ENCODE results near the gene CUL4A.
A peak's percentile ranks its signal among the peaks of the same experiment; 100 is the strongest.
"Not testable (repeated sequence)": the region's sequence is repeated elsewhere in the genome, so short reads cannot be mapped to it uniquely, and the experiment has no call there.

The CUL4A gene

GRCh38 chr13:113209336-113209758 is at the start of gene CUL4A:
Gene CUL4A, plus strand, starts transcription at chr13:113209613. Its CDS starts 15 bp downstream, at chr13:113209628.
- peak; percentile 65 for DNase-seq
- Mint-ChIP-seq H3K4me3 (peak within 1 kb of the TSS; percentile 83 to 86), H3K36me3 (peaks cover 21 to 34% of the 10 kb centered on the region in 2 donors), H3K27ac (peak within 1 kb of the TSS; percentile 73), H3K27me3 (no peaks in the 10 kb centered on the region), H3K4me1 (peaks cover 35 to 48% of the 10 kb centered on the region in 2 donors), H3K9me3 (peaks cover 0 to 2% of the 10 kb centered on the region in 2 donors)
- peak; percentile 64 to 71 for ATAC-seq (replicated peaks)

GRCh38 chr13:113159701-113160100 is 49.7 kb upstream of the CUL4A start:
- Mint-ChIP-seq H3K4me3 (no peak overlapping the region), H3K9me3 (peaks cover 5 to 17% of the 10 kb centered on the region in 2 donors), H3K27ac (no peak overlapping the region), H3K27me3 (peaks cover 36 to 41% of the 10 kb centered on the region in 2 donors), H3K4me1 (peaks cover 4 to 6% of the 10 kb centered on the region in 2 donors), H3K36me3 (peaks cover 5 to 8% of the 10 kb centered on the region in 2 donors)
- no peak for ATAC-seq (replicated peaks)
- no peak for DNase-seq

DNA sequence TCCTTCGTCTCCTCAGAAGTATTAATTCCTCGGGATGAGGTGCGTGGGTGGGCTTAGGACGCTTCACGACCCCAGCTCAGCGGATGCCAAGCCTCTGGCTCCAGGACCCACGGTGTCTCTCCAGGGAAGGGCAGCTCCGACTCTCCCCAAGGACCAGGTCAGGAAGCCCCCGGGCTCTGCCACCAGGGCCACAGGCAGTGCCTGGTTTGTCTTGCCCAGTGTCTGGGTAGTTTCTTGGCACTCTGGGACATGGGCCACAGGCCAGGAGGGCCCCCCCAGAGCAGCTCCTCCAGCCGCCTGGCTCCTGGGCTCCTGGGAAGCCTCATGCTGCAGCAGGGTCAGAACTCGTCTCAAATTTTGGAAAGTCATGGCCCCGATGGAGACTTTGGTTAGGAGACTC is 48.4 kb upstream of the CUL4A start:
- H3K27me3 Mint-ChIP-seq: peaks cover 36 to 41% of the 10 kb centered on the region in 2 donors
- no peak overlapping the region for H3K27ac Mint-ChIP-seq
- peaks cover 4 to 6% of the 10 kb centered on the region in 2 donors for H3K4me1 Mint-ChIP-seq
- no peak for ATAC-seq (replicated peaks)
- peaks cover 0 to 3% of the 10 kb centered on the region in 2 donors for H3K36me3 Mint-ChIP-seq
- no peak overlapping the region for H3K4me3 Mint-ChIP-seq
- DNase-seq: no peak
- peaks cover 0 to 9% of the 10 kb centered on the region in 2 donors for H3K9me3 Mint-ChIP-seq

DNA sequence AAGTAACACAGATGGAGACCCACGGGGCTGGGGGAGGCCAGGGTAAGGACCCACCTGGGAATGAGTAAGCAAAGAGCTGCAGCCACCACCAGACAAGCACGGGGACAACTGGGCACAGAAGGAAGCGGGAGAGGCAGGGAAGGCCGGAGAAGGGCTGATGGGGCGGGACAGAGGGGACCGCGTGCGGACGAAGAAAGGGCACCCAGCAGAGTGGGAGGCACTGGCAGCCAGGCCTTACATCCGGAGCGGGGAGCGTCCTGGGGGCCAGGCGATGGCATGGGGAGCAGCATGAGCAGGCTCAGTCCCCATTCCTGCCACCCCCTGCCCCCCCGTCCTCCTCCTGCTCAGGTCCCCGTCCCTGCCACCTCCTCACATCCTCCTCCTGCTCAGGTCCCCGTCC is 48.0 kb upstream of the CUL4A start:
- peaks cover 36 to 41% of the 10 kb centered on the region in 2 donors for H3K27me3 Mint-ChIP-seq
- ATAC-seq (replicated peaks): no peak
- no peak overlapping the region for H3K27ac Mint-ChIP-seq
- peaks cover 4 to 6% of the 10 kb centered on the region in 2 donors for H3K4me1 Mint-ChIP-seq
- H3K9me3 Mint-ChIP-seq: peaks cover 0 to 4% of the 10 kb centered on the region in 2 donors
- peak overlapping the region in 1 of 2 donors; percentile 63 for H3K4me3 Mint-ChIP-seq
- DNase-seq: no peak
- peaks cover 0 to 3% of the 10 kb centered on the region in 2 donors for H3K36me3 Mint-ChIP-seq

GRCh38 chr13:113161975-113162374 is 47.4 kb upstream of the CUL4A start:
- DNase-seq; ATAC-seq (replicated peaks); H3K9me3 Mint-ChIP-seq; H3K36me3 Mint-ChIP-seq; H3K27ac Mint-ChIP-seq; H3K4me3 Mint-ChIP-seq; H3K4me1 Mint-ChIP-seq: not testable (repeated sequence)
- peaks cover 36 to 41% of the 10 kb centered on the region in 2 donors for H3K27me3 Mint-ChIP-seq

GRCh38 chr13:113162783-113163685 is 46.4 kb upstream of the CUL4A start:
- no peak for DNase-seq
- ATAC-seq (replicated peaks): peak in 1 of 2 donors; percentile 54
- peaks cover 4 to 11% of the 10 kb centered on the region in 2 donors for H3K36me3 Mint-ChIP-seq
- no peak overlapping the region for H3K4me3 Mint-ChIP-seq
- H3K27me3 Mint-ChIP-seq: peaks cover 28 to 40% of the 10 kb centered on the region in 2 donors
- peaks cover 4 to 6% of the 10 kb centered on the region in 2 donors for H3K4me1 Mint-ChIP-seq
- peaks cover 3 to 4% of the 10 kb centered on the region in 2 donors for H3K9me3 Mint-ChIP-seq
- H3K27ac Mint-ChIP-seq: peak overlapping the region; percentile 56

- Mint-ChIP-seq H3K4me3 (no peak overlapping the region), H3K36me3 (peaks cover 11 to 24% of the 10 kb centered on the region in 2 donors), H3K9me3 (peaks cover 7% of the 10 kb centered on the region in 2 donors), H3K4me1 (peaks cover 4 to 6% of the 10 kb centered on the region in 2 donors), H3K27ac (no peak overlapping the region), H3K27me3 (peaks cover 21 to 30% of the 10 kb centered on the region in 2 donors)
- DNase-seq (no peak), ATAC-seq (replicated peaks) (no peak)
Measured at GRCh38 chr13:113164492-113164891, 44.9 kb upstream of the CUL4A start.

DNA sequence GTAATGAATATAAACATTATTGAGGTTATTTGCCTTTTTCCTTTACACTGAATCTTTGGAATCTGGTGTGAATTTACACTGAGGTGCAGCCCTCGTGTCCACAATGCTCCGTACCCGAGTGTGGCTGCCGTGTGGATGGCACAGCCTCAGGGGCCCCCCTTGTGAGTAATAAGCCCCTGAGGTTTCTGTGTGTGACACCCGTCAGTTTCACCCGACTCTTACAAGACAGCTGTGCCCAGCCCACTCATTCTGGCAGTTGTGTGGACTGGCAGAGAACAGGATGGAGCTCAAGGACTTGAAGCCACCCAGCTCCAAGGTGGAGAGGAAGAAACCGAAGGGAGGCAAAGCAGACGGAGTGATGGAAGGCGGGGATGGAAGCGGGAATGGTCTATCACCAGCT is 43.1 kb upstream of the CUL4A start:
- Mint-ChIP-seq H3K9me3 (peaks cover 7% of the 10 kb centered on the region in 2 donors), H3K27ac (no peak overlapping the region), H3K4me3 (no peak overlapping the region), H3K4me1 (peaks cover 2% of the 10 kb centered on the region in 2 donors), H3K36me3 (peaks cover 19 to 37% of the 10 kb centered on the region in 2 donors), H3K27me3 (peaks cover 12 to 13% of the 10 kb centered on the region in 2 donors)
- DNase-seq (no peak), ATAC-seq (replicated peaks) (no peak)

- Mint-ChIP-seq H3K27me3 (peaks cover 10 to 11% of the 10 kb centered on the region in 2 donors), H3K4me3 (no peak overlapping the region), H3K36me3 (peaks cover 24 to 41% of the 10 kb centered on the region in 2 donors), H3K27ac (no peak overlapping the region), H3K9me3 (peaks cover 7% of the 10 kb centered on the region in 2 donors), H3K4me1 (peaks cover 0 to 1% of the 10 kb centered on the region in 2 donors)
- DNase-seq (no peak), ATAC-seq (replicated peaks) (no peak)
Measured at GRCh38 chr13:113166681-113167080, 42.7 kb upstream of the CUL4A start.

DNA sequence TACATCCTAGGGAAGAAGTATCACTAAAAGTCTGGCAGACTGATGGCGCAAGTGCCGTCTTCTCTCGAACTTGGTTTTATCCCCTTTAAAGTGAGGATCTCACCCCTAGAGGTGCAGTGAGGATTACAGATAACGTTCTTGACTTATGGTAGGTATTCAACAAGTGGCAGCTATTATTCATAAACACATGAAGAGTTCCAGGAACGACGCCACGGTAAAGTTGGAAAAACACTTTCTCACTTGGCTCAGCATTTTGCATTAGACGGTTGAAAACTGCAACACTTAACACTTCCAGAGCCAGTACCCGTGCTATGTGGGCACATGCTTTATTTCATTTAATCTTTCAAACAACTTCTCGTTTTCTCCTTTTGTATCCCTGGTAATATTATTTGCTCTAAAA is 42.3 kb upstream of the CUL4A start:
- Mint-ChIP-seq H3K27ac (no peak overlapping the region), H3K4me3 (no peak overlapping the region), H3K27me3 (peaks cover 10 to 11% of the 10 kb centered on the region in 2 donors), H3K36me3 (peaks cover 27 to 46% of the 10 kb centered on the region in 2 donors), H3K9me3 (peaks cover 7% of the 10 kb centered on the region in 2 donors), H3K4me1 (peaks cover 0 to 1% of the 10 kb centered on the region in 2 donors)
- DNase-seq: no peak
- ATAC-seq (replicated peaks): no peak

- no peak overlapping the region for H3K4me3 Mint-ChIP-seq
- peaks cover 0 to 1% of the 10 kb centered on the region in 2 donors for H3K4me1 Mint-ChIP-seq
- ATAC-seq (replicated peaks): no peak
- H3K9me3 Mint-ChIP-seq: peaks cover 7% of the 10 kb centered on the region in 2 donors
- H3K27ac Mint-ChIP-seq: no peak overlapping the region
- H3K27me3 Mint-ChIP-seq: peaks cover 10 to 11% of the 10 kb centered on the region in 2 donors
- DNase-seq: no peak
- peaks cover 30 to 49% of the 10 kb centered on the region in 2 donors for H3K36me3 Mint-ChIP-seq
Measured at GRCh38 chr13:113167575-113167974, 41.8 kb upstream of the CUL4A start.

DNA sequence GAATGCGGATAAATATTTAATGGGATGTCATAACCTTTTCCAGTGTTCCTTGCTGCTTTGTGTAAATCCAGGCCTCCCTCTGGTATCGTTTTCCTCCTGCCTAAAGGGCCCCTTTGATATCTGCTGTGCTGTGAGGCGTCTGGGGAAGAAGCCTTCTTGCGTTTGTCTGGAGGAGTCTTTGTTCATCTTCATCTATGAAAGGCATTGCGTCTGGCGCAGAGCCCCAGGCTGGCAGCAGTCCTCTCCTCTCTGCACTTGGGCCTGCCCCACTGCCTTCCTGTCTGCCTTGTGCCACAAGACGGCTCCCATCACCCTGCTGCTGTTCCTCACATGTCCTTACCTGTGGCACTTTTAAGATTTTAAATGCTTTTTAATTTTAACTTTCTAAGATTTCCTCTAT is 41.2 kb upstream of the CUL4A start:
- no peak for DNase-seq
- peaks cover 0 to 1% of the 10 kb centered on the region in 2 donors for H3K4me1 Mint-ChIP-seq
- peaks cover 33 to 56% of the 10 kb centered on the region in 2 donors for H3K36me3 Mint-ChIP-seq
- no peak for ATAC-seq (replicated peaks)
- peaks cover 7% of the 10 kb centered on the region in 2 donors for H3K9me3 Mint-ChIP-seq
- no peak overlapping the region for H3K4me3 Mint-ChIP-seq
- H3K27ac Mint-ChIP-seq: no peak overlapping the region
- H3K27me3 Mint-ChIP-seq: peaks cover 5 to 6% of the 10 kb centered on the region in 2 donors

DNA sequence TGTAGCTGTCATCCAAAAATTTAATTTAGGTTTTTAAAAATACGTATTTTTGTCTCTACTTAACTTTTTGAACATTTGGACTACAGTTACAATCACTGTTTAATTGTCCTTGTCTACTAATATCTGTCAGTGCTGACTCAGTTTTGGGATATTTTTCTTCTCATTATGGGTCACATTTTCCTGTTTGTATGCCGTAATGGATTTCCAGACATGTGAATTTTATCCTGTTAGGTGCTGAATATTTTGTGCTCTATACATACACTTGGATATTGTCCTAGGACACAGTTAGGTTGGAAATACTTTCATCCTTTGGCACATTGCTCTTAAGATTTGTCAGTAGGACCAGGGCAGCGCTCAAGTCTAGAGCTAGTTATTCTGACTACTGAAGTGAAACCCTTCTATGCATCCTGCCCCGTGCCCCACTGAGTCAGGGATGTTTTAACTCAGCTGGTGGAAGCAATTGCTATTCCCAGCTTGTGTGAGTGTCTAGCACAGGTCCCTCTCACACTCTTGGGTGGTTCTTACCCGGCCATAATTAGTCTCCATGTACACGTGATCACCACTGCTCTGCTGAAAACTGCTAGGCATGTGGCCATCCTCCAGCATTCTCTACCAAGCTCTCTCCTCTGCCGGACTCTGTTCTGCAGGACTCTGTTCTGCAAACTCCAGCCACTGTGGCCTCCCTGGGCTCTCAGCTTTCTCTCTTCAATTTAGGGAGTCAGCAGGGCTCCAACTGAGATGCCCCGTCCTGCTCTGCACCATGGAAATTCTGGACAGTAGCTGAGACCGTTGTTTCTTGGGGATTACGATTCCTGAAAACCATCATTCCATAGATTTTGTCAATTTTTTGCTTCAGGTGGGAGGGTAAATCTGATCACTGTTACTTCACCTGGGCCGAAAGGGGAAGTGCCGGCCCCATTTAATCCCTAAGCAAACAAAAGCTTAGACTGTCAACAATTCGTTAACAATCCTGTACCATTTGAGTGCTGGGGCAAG is 39.8 kb upstream of the CUL4A start:
- peaks cover 36 to 58% of the 10 kb centered on the region in 2 donors for H3K36me3 Mint-ChIP-seq
- H3K27ac Mint-ChIP-seq: no peak overlapping the region
- DNase-seq (no peak), ATAC-seq (replicated peaks) (no peak)
- no peak overlapping the region for H3K4me3 Mint-ChIP-seq
- no peaks in the 10 kb centered on the region for H3K27me3 Mint-ChIP-seq
- no peaks in the 10 kb centered on the region for H3K4me1 Mint-ChIP-seq
- peaks cover 7% of the 10 kb centered on the region in 2 donors for H3K9me3 Mint-ChIP-seq

DNA sequence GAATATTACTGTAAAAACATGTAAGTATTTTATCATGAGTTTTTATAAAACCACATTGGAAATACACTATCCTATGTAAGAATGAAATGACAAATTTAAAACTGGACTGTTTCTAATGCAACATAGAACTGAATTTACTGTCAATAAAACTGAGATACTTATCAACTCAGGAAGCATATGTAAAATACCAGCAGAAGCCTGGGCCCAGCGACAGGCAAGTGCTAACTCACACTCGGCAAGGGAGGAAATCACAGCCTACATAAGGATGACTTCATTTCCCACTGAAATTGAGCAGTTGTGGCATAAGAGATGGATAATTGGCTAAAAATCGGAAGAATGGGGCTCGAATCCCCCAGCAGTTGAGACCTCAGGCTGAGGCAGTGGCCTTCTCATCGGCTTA is 38.9 kb upstream of the CUL4A start:
- no peak overlapping the region for H3K4me3 Mint-ChIP-seq
- ATAC-seq (replicated peaks) (no peak), DNase-seq (no peak)
- H3K36me3 Mint-ChIP-seq: peaks cover 45 to 65% of the 10 kb centered on the region in 2 donors
- peaks cover 7% of the 10 kb centered on the region in 2 donors for H3K9me3 Mint-ChIP-seq
- no peaks in the 10 kb centered on the region for H3K4me1 Mint-ChIP-seq
- H3K27ac Mint-ChIP-seq: no peak overlapping the region
- H3K27me3 Mint-ChIP-seq: no peaks in the 10 kb centered on the region

All from stimulated activated naive B cell treated with anti-CD40 and anti-IgM and Interleukin-4, amounts not matched to agents 10 μg/mL and 1 μg/mL and 100 μg/mL, for 72 hours (primary cell).